HCT116 (cell line): ENCODE data around the gene EIPR1. TPM values are rescaled to one million over a fixed set of nuclear protein-coding genes. Genes with fewer than 3 reads are reported as not detected.
"Not testable (repeated sequence)": the region's sequence is repeated elsewhere in the genome, so short reads cannot be mapped to it uniquely, and the experiment has no call there.

Experiments used
- ATAC-seq: fragments of 200-7000 bp; cut with Tn5 transposase; 2 replicates; pipeline ENCODE4 v1.9.1; 2020; ENCODE audit warnings: mild to moderate bottlenecking, moderate library complexity
- BruUV-seq: library from RNA; stranded (reverse); fragments of 400-500 nt; replicated peaks from 2 replicates; lab custom pipeline; 2021; lab: Mats Ljungman, UMichigan
- CTCF ChIA-PET: fragments of 300-600 bp; sonication (Branson Sonifier 250); formaldehyde crosslinking; loops from one replicate; lab custom pipeline; 2021; ENCODE audit warnings: antibody characterized with exemption; lab: Charles Lee
- POLR2A ChIA-PET: fragments of 300-600, 350-600 bp; sonication (Branson Sonifier 250); formaldehyde crosslinking; loops from one replicate; lab custom pipeline; 2021; ENCODE audit warnings: antibody characterized with exemption; lab: Charles Lee
- RAD21 ChIA-PET, 2 experiments: fragments of 300-600 bp; sonication (Branson Sonifier 250); formaldehyde crosslinking; loops; one replicate each; lab custom pipeline; 2023; ENCODE audit warnings: low total read pairs in 2 of 2; ENCODE audit not compliant: uncharacterized antibody in 2 of 2, unreplicated experiment in 2 of 2, low non-redundant PET in 1 of 2; lab: Charles Lee
- DNase-seq: peaks from one replicate; pipeline ENCODE4 v3.0.0-alpha.2; 2010; ENCODE audit warnings: low read depth, low spot score
- H2AFZ ChIP-seq: fragments of 200-600 bp; shearing (Covaris generic), sonication (generic); 2 replicates; pipeline ENCODE4 v1.6.1; 2017; ENCODE audit warnings: low read depth, mixed run types, mixed read lengths, antibody characterized with exemption, low read length; ENCODE audit not compliant: poor library complexity, severe bottlenecking
- H3K27ac ChIP-seq: 2 replicates; pipeline ENCODE4 v1.5.1; 2012; ENCODE audit warnings: low read depth, low read length
- H3K27me3 ChIP-seq: fragments of 200-600 bp; sonication (generic); 2 replicates; pipeline ENCODE4 v1.6.1; 2016; ENCODE audit warnings: mixed run types, low read length, mixed read lengths; ENCODE audit not compliant: insufficient read depth
- H3K36me3 ChIP-seq, 2 experiments: fragments of 200-500 bp in 1 of 2; fragments of 200-600 bp in 1 of 2; sonication (Bioruptor generic) in 1 of 2; sonication (generic) in 1 of 2; 2 replicates each; pipeline versions ENCODE4 v1.5.1 to v1.6.1; 2014 to 2016; ENCODE audit warnings: low read length in 2 of 2, inconsistent platforms in 1 of 2, mixed read lengths in 1 of 2, mixed run types in 1 of 2; ENCODE audit not compliant: insufficient read depth in 2 of 2, control insufficient read depth in 1 of 2
- H3K4me1 ChIP-seq, 2 experiments: fragments of 200-600 bp in 1 of 2; sonication (generic) in 1 of 2; 2 replicates each; pipeline versions ENCODE4 v1.5.1 to v1.6.1; 2012 to 2017; ENCODE audit warnings: low read length in 2 of 2, inconsistent platforms in 1 of 2, mild to moderate bottlenecking in 1 of 2, mixed read lengths in 1 of 2, mixed run types in 1 of 2, moderate library complexity in 1 of 2; ENCODE audit not compliant: insufficient read depth in 2 of 2, control insufficient read depth in 1 of 2
- H3K4me2 ChIP-seq: fragments of 200-600 bp; sonication (generic); 2 replicates; pipeline ENCODE4 v1.6.1; 2017; ENCODE audit warnings: mixed run types, low read length, mixed read lengths
- H3K4me3 ChIP-seq, 2 experiments: fragments of 200-600 bp in 1 of 2; sonication (generic) in 1 of 2; replicated peaks in 1 of 2; 2 replicates each; pipeline ENCODE4 v1.5.1; 2011 to 2016; ENCODE audit warnings: low read length in 2 of 2, control low read depth in 1 of 2, low read depth in 1 of 2, mild to moderate bottlenecking in 1 of 2, mixed read lengths in 1 of 2, mixed run types in 1 of 2
- H3K79me2 ChIP-seq: fragments of 200-600 bp; sonication (generic); 2 replicates; pipeline ENCODE4 v1.6.1; 2017; ENCODE audit warnings: mild to moderate bottlenecking, mixed run types, low read length, moderate library complexity, mixed read lengths; ENCODE audit not compliant: insufficient read depth
- H3K9ac ChIP-seq: fragments of 200-600 bp; sonication (generic); 2 replicates; pipeline ENCODE4 v1.6.1; 2016; ENCODE audit warnings: low read length, mixed read lengths
- H3K9me2 ChIP-seq: fragments of 200-600 bp; sonication (generic), shearing (Covaris generic); 2 replicates; pipeline ENCODE4 v1.6.1; 2017; ENCODE audit warnings: mixed run types, mild to moderate bottlenecking, moderate library complexity; ENCODE audit not compliant: insufficient read depth
- H3K9me3 ChIP-seq, 2 experiments: fragments of 200-500 bp in 1 of 2; fragments of 200-600 bp in 1 of 2; sonication (Bioruptor generic) in 1 of 2; sonication (generic) in 1 of 2; 2 replicates each; pipeline ENCODE4 v1.6.1; 2014 to 2017; ENCODE audit warnings: low read length in 2 of 2, mixed read lengths in 2 of 2, inconsistent platforms in 1 of 2, low read depth in 1 of 2, mild to moderate bottlenecking in 1 of 2, mixed run types in 1 of 2, moderate library complexity in 1 of 2; ENCODE audit not compliant: control insufficient read depth in 1 of 2, insufficient read depth in 1 of 2
- H4K20me1 ChIP-seq: fragments of 200-600 bp; sonication (generic), shearing (Covaris generic); 2 replicates; pipeline ENCODE4 v1.6.1; 2017; ENCODE audit warnings: mixed run types, mild to moderate bottlenecking, moderate library complexity; ENCODE audit not compliant: insufficient read depth
- ATF3 ChIP-seq: IDR thresholded peaks from 2 replicates; pipeline ENCODE4 v1.6.1; 2012
- EGR1 ChIP-seq: IDR thresholded peaks from 2 replicates; pipeline ENCODE4 v1.6.1; 2012; ENCODE audit warnings: low read depth
- FOSL1 ChIP-seq: IDR thresholded peaks from 2 replicates; pipeline ENCODE4 v1.6.1; 2012; ENCODE audit warnings: low read depth
- POLR2AphosphoS5 ChIP-seq: IDR thresholded peaks from 2 replicates; pipeline ENCODE4 v1.6.1; 2011; ENCODE audit warnings: mild to moderate bottlenecking, low read depth, low read length, moderate library complexity
- TCF7L2 ChIP-seq: IDR thresholded peaks from 2 replicates; pipeline ENCODE4 v1.7.0; 2011; ENCODE audit warnings: borderline replicate concordance, inconsistent platforms; ENCODE audit not compliant: insufficient read depth, insufficient read length; ENCODE audit errors: extremely low read depth
- ZFX ChIP-seq: fragments of 450-650 bp; IDR thresholded peaks from 2 replicates; pipeline ENCODE4 v1.6.1; 2017
- ZNF274 ChIP-seq: fragments of 200-500 bp; sonication (Bioruptor generic); IDR thresholded peaks from 2 replicates; pipeline ENCODE4 v1.6.1; 2014; ENCODE audit warnings: mild to moderate bottlenecking, low read depth, low read length, inconsistent platforms
- intact Hi-C: fragments of 100-400 bp; cut with micrococcal nuclease; formaldehyde crosslinking; loops from 2 replicates; pipeline ENCODE4 v1.10.0; 2022
- total RNA-seq: library from RNA; stranded (reverse); gene quantifications from one replicate; pipeline ENCODE4 v1.2.1, GENCODE V29; 2021; ENCODE audit not compliant: unreplicated experiment
- TF ChIP-seq, protein P1 (sequence below): IDR thresholded peaks from 2 replicates; pipeline ENCODE4 v1.6.1; 2012

EIPR1 gene
- total RNA-seq, 1 experiment from 2014 or later = 36.9 TPM

DNA sequence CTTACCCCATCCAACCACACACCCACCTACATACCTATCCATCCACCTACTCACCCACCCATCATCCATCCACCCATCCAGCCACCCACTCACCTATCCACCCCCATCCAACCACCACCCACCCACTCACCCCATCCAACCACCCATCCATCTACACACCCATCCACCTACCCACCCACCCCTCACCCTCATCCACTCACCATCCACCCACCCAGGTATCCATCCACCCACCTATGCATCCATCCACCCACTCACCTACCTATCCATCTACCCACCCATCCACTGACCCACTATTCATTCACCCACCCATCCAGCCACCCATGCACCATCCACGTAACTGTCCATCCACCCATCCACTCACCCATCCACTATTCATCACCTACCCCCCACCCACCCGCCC lies 194.8 kb downstream of the EIPR1 start:
- no peaks in the 10 kb centered on the region for H3K36me3 ChIP-seq
- H3K4me2 ChIP-seq = no peak overlapping the region
- H4K20me1 ChIP-seq = no peaks in the 10 kb centered on the region
- H3K9me3 ChIP-seq = no peaks in the 10 kb centered on the region
- TF ChIP-seq TCF7L2 = no peak
- TF ChIP-seq, protein P1, sequence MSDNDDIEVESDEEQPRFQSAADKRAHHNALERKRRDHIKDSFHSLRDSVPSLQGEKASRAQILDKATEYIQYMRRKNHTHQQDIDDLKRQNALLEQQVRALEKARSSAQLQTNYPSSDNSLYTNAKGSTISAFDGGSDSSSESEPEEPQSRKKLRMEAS = no peak
- no peak for TF ChIP-seq EGR1
- TF ChIP-seq ATF3 = no peak
- TF ChIP-seq ZFX = no peak
- ChIA-PET RAD21 (no interaction called here), POLR2A (no interaction called here), CTCF (no interaction called here)
- no peaks in the 10 kb centered on the region for H3K9me2 ChIP-seq
- no TSS peak for BruUV-seq
- no peaks in the 10 kb centered on the region for H3K79me2 ChIP-seq
- H3K27me3 ChIP-seq = no peaks in the 10 kb centered on the region
- H3K27ac ChIP-seq = no peak overlapping the region
- H3K9ac ChIP-seq = no peak overlapping the region
- intact Hi-C loops = no loop called here
- ATAC-seq (no peak), DNase-seq (no peak)
- no peak overlapping the region for H2AFZ ChIP-seq
- no peak overlapping the region for H3K4me3 ChIP-seq
- H3K4me1 ChIP-seq = no peaks in the 10 kb centered on the region

GRCh38 chr2:3181416-3182010 lies 196.1 kb downstream of the EIPR1 start:
- H4K20me1 ChIP-seq = no peaks in the 10 kb centered on the region
- intact Hi-C loops = no loop called here
- H3K36me3 ChIP-seq = no peaks in the 10 kb centered on the region
- DNase-seq (no peak), ATAC-seq (no peak)
- POLR2A ChIA-PET = no interaction called here
- no peaks in the 10 kb centered on the region for H3K79me2 ChIP-seq
- no peak for TF ChIP-seq FOSL1
- no peak for TF ChIP-seq ZFX
- TF ChIP-seq ZNF274 = no peak
- no peak for TF ChIP-seq EGR1
- TF ChIP-seq POLR2AphosphoS5 = no peak
- CTCF ChIA-PET = no interaction called here
- H3K27ac ChIP-seq = no peak overlapping the region
- H3K4me3 ChIP-seq = no peak overlapping the region
- no peaks in the 10 kb centered on the region for H3K4me1 ChIP-seq
- H3K9me2 ChIP-seq = no peaks in the 10 kb centered on the region
- no peak overlapping the region for H2AFZ ChIP-seq
- no TSS peak for BruUV-seq
- H3K4me2 ChIP-seq = no peak overlapping the region
- H3K9ac ChIP-seq = no peak overlapping the region
- RAD21 ChIA-PET = no interaction called here
- no peaks in the 10 kb centered on the region for H3K9me3 ChIP-seq
- no peaks in the 10 kb centered on the region for H3K27me3 ChIP-seq

DNA sequence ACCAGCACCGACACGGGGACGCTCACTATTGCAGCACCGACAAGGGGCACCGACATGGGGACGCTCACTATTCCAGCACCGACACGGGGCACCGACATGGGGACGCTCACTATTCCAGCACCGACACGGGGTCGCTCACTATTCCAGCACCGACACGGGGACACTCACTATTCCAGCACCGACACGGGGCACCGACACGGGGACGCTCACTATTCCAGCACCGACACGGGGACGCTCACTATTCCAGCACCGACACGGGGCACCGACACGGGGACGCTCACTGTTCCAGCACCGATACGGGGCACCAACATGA lies 196.8 kb downstream of the EIPR1 start:
- H3K9me2 ChIP-seq, H2AFZ ChIP-seq, H3K27me3 ChIP-seq, H3K79me2 ChIP-seq, BruUV-seq, H3K36me3 ChIP-seq, H3K9ac ChIP-seq, H4K20me1 ChIP-seq, H3K4me3 ChIP-seq, H3K4me1 ChIP-seq, CTCF ChIA-PET, H3K27ac ChIP-seq, H3K4me2 ChIP-seq, POLR2A ChIA-PET, H3K9me3 ChIP-seq, intact Hi-C loops, DNase-seq, RAD21 ChIA-PET: not testable (repeated sequence)
- ATAC-seq = peak; percentile 24; the same call in 1 of the 2 replicates
